ENCODE data around the gene TOMM40.
A peak's percentile ranks its signal among the peaks of the same experiment; 100 is the strongest.

TOMM40 gene

GRCh38 chr19:44931541-44931940 is 40.5 kb downstream of the TOMM40 start:
- no peak for DNase-seq

GRCh38 chr19:44939668-44940067 is 48.6 kb downstream of the TOMM40 start:
- no peak for DNase-seq

GRCh38 chr19:44942067-44942571 is 51.1 kb downstream of the TOMM40 start, which contains the start of gene APOC4:
Gene APOC4, plus strand, starts transcription at chr19:44942237. Its CDS starts 41 bp downstream, at chr19:44942278.
- DNase-seq = no peak

- DNase-seq = no peak
Observed at GRCh38 chr19:44943801-44944249, 52.8 kb downstream of the TOMM40 start.

GRCh38 chr19:44947041-44947581 is 56.1 kb downstream of the TOMM40 start:
- no peak for DNase-seq

- DNase-seq = no peak
Observed at GRCh38 chr19:44948237-44948636, 57.2 kb downstream of the TOMM40 start.

- DNase-seq = no peak
Observed at GRCh38 chr19:44948763-44949374, 57.8 kb downstream of the TOMM40 start.

- DNase-seq = no peak
Observed at GRCh38 chr19:44949550-44949949, 58.5 kb downstream of the TOMM40 start.

GRCh38 chr19:44951179-44952159 is 60.4 kb downstream of the TOMM40 start:
- peak; percentile 50 to 85 (median 74) for DNase-seq

Measured in NCI-H1417 (cell line).